GM19468 (cell line): Measurements from ENCODE around the gene LNX1.
"Not testable (repeated sequence)": the region's sequence is repeated elsewhere in the genome, so short reads cannot be mapped to it uniquely, and the experiment has no call there.

Experiments used
- ATAC-seq: cut with Tn5 transposase; IDR thresholded peaks from one replicate; pipeline ENCODE4 v1.9.1; 2021; ENCODE audit warnings: mild to moderate bottlenecking, moderate library complexity, moderate number of reproducible peaks; ENCODE audit not compliant: unreplicated experiment; ENCODE audit errors: extremely low read depth

Gene LNX1

DNA sequence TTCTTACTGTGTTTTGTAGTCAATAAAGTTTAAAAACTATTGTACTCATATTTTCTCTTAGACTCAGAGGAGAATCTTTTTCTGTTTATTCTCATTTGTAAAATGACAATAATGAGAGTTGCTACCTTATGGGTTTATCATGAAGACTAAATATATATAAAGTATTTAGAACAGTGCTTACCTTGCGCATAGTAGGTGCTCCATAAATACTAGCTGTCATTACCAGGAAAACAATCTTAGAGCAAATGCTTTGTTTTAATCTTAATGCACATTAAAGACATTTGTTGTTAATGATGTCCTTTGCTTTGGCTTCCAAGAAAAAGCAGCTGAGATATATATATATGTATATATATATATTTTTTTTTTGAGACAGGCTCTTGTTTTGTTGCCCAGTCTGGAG, 168.9 kb downstream of the LNX1 start:
- ATAC-seq = no peak

DNA sequence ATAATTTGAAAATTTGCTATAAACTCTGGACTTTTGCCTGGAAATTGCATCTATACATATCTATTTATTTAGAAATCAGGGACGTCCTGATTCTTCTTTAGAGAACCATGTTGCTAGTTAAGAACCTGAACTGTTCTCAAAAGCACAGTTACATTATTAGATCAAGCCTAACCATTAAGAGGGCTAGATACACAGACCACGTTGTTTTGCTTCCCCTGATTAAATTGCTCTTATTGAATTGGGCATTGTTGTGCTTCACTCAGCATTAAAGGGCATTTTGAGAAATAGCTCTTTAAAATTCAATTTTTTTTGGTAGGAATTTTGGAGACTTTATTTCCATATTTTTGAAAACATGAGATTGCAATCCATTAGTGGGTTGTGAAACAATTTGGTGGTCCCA, 169.5 kb downstream of the LNX1 start:
- no peak for ATAC-seq

GRCh38 chr4:53419208-53419607, 172.1 kb downstream of the LNX1 start:
- ATAC-seq = no peak

- not testable (repeated sequence) for ATAC-seq
These were observed 181.8 kb downstream of the LNX1 start for GRCh38 chr4:53409479-53409878.
